H1 (cell line): ENCODE data around the gene TOMM7. TPM values are rescaled to one million over a fixed set of nuclear protein-coding genes. Genes with fewer than 3 reads are reported as not detected.

ENCODE experiments used
- CTCF ChIA-PET: fragments of 300-600 bp; sonication (Branson Sonifier 250); formaldehyde crosslinking; loops from one replicate; lab custom pipeline; 2021; ENCODE audit not compliant: partially characterized antibody; lab: Charles Lee
- POLR2A ChIA-PET: fragments of 300-600 bp; sonication (Branson Sonifier 250); formaldehyde crosslinking; loops from one replicate; lab custom pipeline; 2021; ENCODE audit warnings: inconsistent platforms; ENCODE audit not compliant: partially characterized antibody; lab: Charles Lee
- DNase-seq, 2 experiments: peaks; one replicate each; pipeline versions ENCODE4 v3.0.0 to v3.0.0-alpha.2; 2010 to 2022; ENCODE audit warnings: low spot score in 2 of 2, low read depth in 1 of 2, mixed read lengths in 1 of 2
- FAIRE-seq: peaks from 2 replicates; lab custom pipeline; 2011; peaks lifted over from hg19 to GRCh38; lab: Jason Lieb, UNC
- H2AFZ ChIP-seq: 2 replicates; pipeline ENCODE4 v1.8.1; 2012; ENCODE audit warnings: low read length, inconsistent platforms
- H2AK5ac ChIP-seq: 2 replicates; pipeline ENCODE4 v1.6.1; 2013; ENCODE audit warnings: low read depth, low read length
- H2BK120ac ChIP-seq: replicated peaks from 2 replicates; pipeline ENCODE3; 2013; ENCODE audit warnings: low read depth, low read length, inconsistent platforms
- H2BK12ac ChIP-seq: 2 replicates; pipeline ENCODE4 v1.6.1; 2013; ENCODE audit warnings: low read depth, low read length
- H2BK15ac ChIP-seq: 2 replicates; pipeline ENCODE4 v1.6.1; 2013; ENCODE audit warnings: low read length
- H2BK20ac ChIP-seq: 2 replicates; pipeline ENCODE4 v1.6.1; 2013; ENCODE audit warnings: low read length
- H2BK5ac ChIP-seq: 2 replicates; pipeline ENCODE4 v1.6.1; 2013; ENCODE audit warnings: low read depth, low read length
- H3K14ac ChIP-seq: 2 replicates; pipeline ENCODE4 v1.6.1; 2013; ENCODE audit warnings: inconsistent platforms; ENCODE audit not compliant: insufficient read length
- H3K18ac ChIP-seq: 2 replicates; pipeline ENCODE4 v1.6.1; 2013; ENCODE audit warnings: low read length; ENCODE audit errors: extremely low read depth
- H3K23ac ChIP-seq: 2 replicates; pipeline ENCODE4 v1.6.1; 2013; ENCODE audit warnings: inconsistent platforms; ENCODE audit not compliant: insufficient read length
- H3K23me2 ChIP-seq: 2 replicates; pipeline ENCODE4 v1.6.1; 2013; ENCODE audit warnings: low read depth, low read length
- H3K27ac ChIP-seq: 2 replicates; pipeline ENCODE4 v1.6.1; 2011; ENCODE audit warnings: low read depth, low read length, inconsistent platforms
- H3K27me3 ChIP-seq, 4 experiments: replicated peaks in 1 of 4; 1 replicate in 1 of 4; 2 replicates in 3 of 4; pipeline versions ENCODE4 v1.6.1 to v1.8.1; 2011 to 2013; ENCODE audit warnings: low read length in 3 of 4, mild to moderate bottlenecking in 3 of 4, inconsistent platforms in 2 of 4, mixed read lengths in 2 of 4, moderate library complexity in 1 of 4; ENCODE audit not compliant: control insufficient read depth in 3 of 4, insufficient read depth in 3 of 4; ENCODE audit errors: extremely low read depth in 1 of 4
- H3K36me3 ChIP-seq, 4 experiments: 2 replicates each; pipeline versions ENCODE4 v1.6.1 to v1.8.1; 2011 to 2013; ENCODE audit warnings: mild to moderate bottlenecking in 4 of 4, low read length in 3 of 4, moderate library complexity in 2 of 4, control low read depth in 1 of 4, inconsistent platforms in 1 of 4; ENCODE audit not compliant: insufficient read depth in 4 of 4, control insufficient read depth in 2 of 4
- H3K4ac ChIP-seq: replicated peaks from 2 replicates; pipeline ENCODE3; 2013; ENCODE audit warnings: low read length, low read depth, mixed read lengths, inconsistent platforms; ENCODE audit not compliant: insufficient read length
- H3K4me1 ChIP-seq, 4 experiments: replicated peaks in 1 of 4; 1 replicate in 1 of 4; 2 replicates in 3 of 4; pipeline versions ENCODE4 v1.6.1 to v1.8.1; 2011 to 2013; ENCODE audit warnings: low read length in 3 of 4, inconsistent platforms in 2 of 4, mixed read lengths in 1 of 4; ENCODE audit not compliant: insufficient read depth in 4 of 4, control insufficient read depth in 3 of 4
- H3K4me2 ChIP-seq, 2 experiments: 2 replicates each; pipeline versions ENCODE4 v1.6.1 to v1.8.1; 2011 to 2013; ENCODE audit warnings: low read depth in 2 of 2, low read length in 2 of 2, control low read depth in 1 of 2, inconsistent platforms in 1 of 2, mild to moderate bottlenecking in 1 of 2; ENCODE audit not compliant: insufficient read depth in 1 of 2
- H3K4me3 ChIP-seq, 4 experiments: fragments of 200-600, 300-600 bp in 1 of 4; sonication (generic), shearing (Covaris generic), sonication (Bioruptor Twin) in 1 of 4; 2 replicates each; pipeline versions ENCODE4 v1.5.1 to v1.8.1; 2011 to 2016; ENCODE audit warnings: low read length in 4 of 4, low read depth in 3 of 4, control low read depth in 2 of 4, inconsistent platforms in 2 of 4, mild to moderate bottlenecking in 2 of 4, mixed read lengths in 1 of 4, moderate library complexity in 1 of 4; ENCODE audit not compliant: insufficient read depth in 2 of 4; ENCODE audit errors: extremely low read depth in 1 of 4
- H3K56ac ChIP-seq: replicated peaks from 2 replicates; pipeline ENCODE3; 2013; ENCODE audit warnings: low read depth, mild to moderate bottlenecking, mixed read lengths, low read length, inconsistent platforms; ENCODE audit not compliant: insufficient read length
- H3K79me1 ChIP-seq: 2 replicates; pipeline ENCODE4 v1.6.1; 2013; ENCODE audit warnings: low read depth, low read length, control low read depth
- H3K79me2 ChIP-seq, 2 experiments: 2 replicates each; pipeline versions ENCODE4 v1.6.1 to v1.8.1; 2012 to 2013; ENCODE audit warnings: low read length in 2 of 2, mild to moderate bottlenecking in 2 of 2, inconsistent platforms in 1 of 2; ENCODE audit not compliant: insufficient read depth in 2 of 2, control insufficient read depth in 1 of 2
- H3K9ac ChIP-seq, 4 experiments: replicated peaks in 1 of 4; 1 replicate in 1 of 4; 2 replicates in 3 of 4; pipeline versions ENCODE4 v1.6.1 to v1.8.1; 2011 to 2013; ENCODE audit warnings: low read depth in 3 of 4, low read length in 3 of 4, control low read depth in 2 of 4, mild to moderate bottlenecking in 2 of 4, moderate library complexity in 2 of 4, inconsistent platforms in 1 of 4; ENCODE audit errors: extremely low read depth in 1 of 4
- H3K9me3 ChIP-seq, 2 experiments: 2 replicates each; pipeline versions ENCODE4 v1.6.1 to v1.8.1; 2012 to 2013; ENCODE audit warnings: mild to moderate bottlenecking in 2 of 2, moderate library complexity in 2 of 2, control low read depth in 1 of 2, inconsistent platforms in 1 of 2, low read depth in 1 of 2, low read length in 1 of 2, mixed read lengths in 1 of 2; ENCODE audit not compliant: insufficient read depth in 2 of 2
- H4K20me1 ChIP-seq, 2 experiments: replicated peaks in 1 of 2; 2 replicates each; pipeline versions ENCODE3 to v1.8.1; 2011 to 2013; ENCODE audit warnings: inconsistent platforms in 2 of 2, low read length in 2 of 2, mild to moderate bottlenecking in 1 of 2; ENCODE audit not compliant: insufficient read depth in 2 of 2, control insufficient read depth in 1 of 2
- H4K5ac ChIP-seq: 2 replicates; pipeline ENCODE4 v1.6.1; 2013; ENCODE audit warnings: low read length, low read depth, mixed read lengths, inconsistent platforms; ENCODE audit not compliant: insufficient read length
- H4K8ac ChIP-seq: 2 replicates; pipeline ENCODE4 v1.8.0; 2013; ENCODE audit warnings: mild to moderate bottlenecking, moderate library complexity, low read length, inconsistent platforms; ENCODE audit not compliant: insufficient read depth; ENCODE audit errors: extremely low read depth
- H4K91ac ChIP-seq: replicated peaks from 2 replicates; pipeline ENCODE3; 2013; ENCODE audit warnings: low read length, mixed read lengths, inconsistent platforms; ENCODE audit not compliant: insufficient read length
- BCL11A ChIP-seq, 2 experiments: IDR thresholded peaks; one replicate each; pipeline ENCODE4 v1.6.1; 2011; ENCODE audit warnings: low read depth in 2 of 2, low read length in 2 of 2, mild to moderate bottlenecking in 2 of 2
- EGR1 ChIP-seq: IDR thresholded peaks from 2 replicates; pipeline ENCODE4 v1.6.1; 2011; ENCODE audit warnings: low read depth, low read length, borderline replicate concordance
- FOSL1 ChIP-seq: IDR thresholded peaks from 2 replicates; pipeline ENCODE4 v1.6.1; 2011; ENCODE audit warnings: mild to moderate bottlenecking, low read depth, low read length, moderate library complexity; ENCODE audit not compliant: insufficient read depth
- NANOG ChIP-seq: IDR thresholded peaks from 2 replicates; pipeline ENCODE4 v1.6.1; 2011; ENCODE audit warnings: low read length, low read depth, mild to moderate bottlenecking, inconsistent platforms; ENCODE audit not compliant: insufficient read depth, poor library complexity, severe bottlenecking
- NRF1 ChIP-seq: IDR thresholded peaks from 2 replicates; pipeline ENCODE4 v1.6.1; 2011; ENCODE audit warnings: mild to moderate bottlenecking, low read depth, low read length, improper control_type of control experiment
- RBBP5 ChIP-seq: IDR thresholded peaks from 2 replicates; pipeline ENCODE4 v1.7.1; 2012; ENCODE audit warnings: low read depth, mild to moderate bottlenecking, inconsistent platforms, low read length, moderate library complexity, borderline replicate concordance
- SAP30 ChIP-seq: fragments of 300-600 bp; sonication (generic); IDR thresholded peaks from 2 replicates; pipeline ENCODE4 v1.7.1; 2012; ENCODE audit warnings: low read length, moderate library complexity, mild to moderate bottlenecking, inconsistent platforms; ENCODE audit not compliant: insufficient read depth, insufficient replicate concordance
- SUZ12 ChIP-seq: fragments of 200-600 bp; sonication (generic); IDR thresholded peaks from 2 replicates; pipeline ENCODE4 v1.6.1; 2012; ENCODE audit warnings: mild to moderate bottlenecking, inconsistent platforms, low read length, moderate library complexity, mixed read lengths
- TEAD4 ChIP-seq: IDR thresholded peaks from 2 replicates; pipeline ENCODE4 v1.6.1; 2012; ENCODE audit warnings: low read depth, low read length, inconsistent platforms, mixed read lengths
- WGBS, 2 experiments: shearing (Covaris generic) in 1 of 2; methylation state at CpG; one replicate each; pipeline versions ENCODE4 v1.1.6 to v1.1.7; 2013 to 2015; ENCODE audit warnings: low lambda C conversion rate in 2 of 2, mixed read lengths in 2 of 2, inconsistent platforms in 1 of 2, low coverage in 1 of 2, missing lambda C conversion rate in 1 of 2; ENCODE audit not compliant: insufficient replicate concordance in 2 of 2, insufficient coverage in 1 of 2, insufficient read length in 1 of 2; ENCODE audit errors: extremely low coverage in 1 of 2, missing lambda C conversion rate in 1 of 2; 5-methylcytosine and 5-hydroxymethylcytosine counted together
- polyA plus RNA-seq, 7 experiments: library from polyadenylated mRNA; depleted of rRNA in 3 of 7; stranded (reverse) in 5 of 7; unstranded in 2 of 7; fragments of >200 nt in 5 of 7; fragments of 200-250 nt in 2 of 7; gene quantifications; 1 replicate in 5 of 7; 2 replicates in 1 of 7; 4 replicates in 1 of 7; pipeline versions ENCODE4 v1.2.1 to v1.2.3, GENCODE V29; 2011 to 2013; ENCODE audit warnings: missing spikeins in 2 of 7, mixed read lengths in 2 of 7
- total RNA-seq: library from RNA; stranded (reverse); fragmentation: NEBNext Ultra II Directional; extraction: Animal tissue kit (Norgen Biotek cat#: 25700); gene quantifications from 2 replicates; pipeline ENCODE4 v1.2.1, GENCODE V29; 2021
- TF ChIP-seq, protein P1 (sequence below): IDR thresholded peaks from 2 replicates; pipeline ENCODE4 v1.6.1; 2011; ENCODE audit warnings: low read length, improper control_type of control experiment
- TF ChIP-seq, protein P2 (sequence below): IDR thresholded peaks from 2 replicates; pipeline ENCODE4 v1.6.1; 2012; ENCODE audit warnings: inconsistent platforms

The TOMM7 gene
- total and polyA plus RNA-seq, 2 of the 8 experiments (the other 6 are each of a cell fraction or from before 2014, with no cell fraction given), result 389 to 508 TPM

DNA sequence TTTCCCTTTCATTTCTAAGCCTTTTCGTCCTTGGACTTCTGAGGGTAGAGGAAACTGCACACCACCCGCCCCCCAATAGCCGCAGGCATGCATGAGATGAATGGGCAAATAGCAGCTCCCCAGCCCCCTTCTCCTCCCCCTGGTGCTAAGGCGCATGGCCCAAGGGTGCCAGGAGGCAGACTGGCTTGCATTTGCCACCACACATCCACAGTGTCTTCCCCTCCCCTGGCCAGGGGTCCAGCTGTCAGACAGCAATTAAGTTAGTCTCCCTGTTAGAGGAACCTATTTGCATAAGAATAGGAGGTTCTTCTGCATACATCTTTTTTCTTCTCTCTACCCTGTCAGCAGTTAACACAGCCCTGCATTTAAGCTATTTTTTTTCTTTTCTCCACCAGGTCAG lies 20.2 kb downstream of the TOMM7 start:
- CTCF ChIA-PET, result interaction anchor here (1.2 to 1.5 kb wide), 4 partner anchors 20 to 242 kb away, joined by 3 to 7 read pairs (median 4); no protein-coding TSS in a partner anchor
- POLR2A ChIA-PET, result interaction anchor here (1.0 to 2.0 kb wide), 9 partner anchors 8 to 58 kb away, joined by 3 to 10 read pairs (median 5); no protein-coding TSS in a partner anchor
- H2AFZ ChIP-seq, result no peak overlapping the region
- TF ChIP-seq EGR1 (no peak), SUZ12 (no peak), BCL11A (IDR thresholded peaks at IDR 0.05; ENCODE audit: low read depth in 2 of 2, low read length in 2 of 2) (peak in 1 of 2 experiments; percentile 10), SAP30 (no peak), FOSL1 (no peak), TEAD4 (no peak), NANOG (peak; percentile 45), NRF1 (no peak), RBBP5 (no peak)
- TF ChIP-seq, protein P1, sequence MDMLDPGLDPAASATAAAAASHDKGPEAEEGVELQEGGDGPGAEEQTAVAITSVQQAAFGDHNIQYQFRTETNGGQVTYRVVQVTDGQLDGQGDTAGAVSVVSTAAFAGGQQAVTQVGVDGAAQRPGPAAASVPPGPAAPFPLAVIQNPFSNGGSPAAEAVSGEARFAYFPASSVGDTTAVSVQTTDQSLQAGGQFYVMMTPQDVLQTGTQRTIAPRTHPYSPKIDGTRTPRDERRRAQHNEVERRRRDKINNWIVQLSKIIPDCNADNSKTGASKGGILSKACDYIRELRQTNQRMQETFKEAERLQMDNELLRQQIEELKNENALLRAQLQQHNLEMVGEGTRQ, result no peak
- TF ChIP-seq, protein P2, sequence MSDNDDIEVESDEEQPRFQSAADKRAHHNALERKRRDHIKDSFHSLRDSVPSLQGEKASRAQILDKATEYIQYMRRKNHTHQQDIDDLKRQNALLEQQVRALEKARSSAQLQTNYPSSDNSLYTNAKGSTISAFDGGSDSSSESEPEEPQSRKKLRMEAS, result no peak

More for the DNA sequence above, 20.2 kb downstream of the TOMM7 start:
- Histone ChIP-seq H4K8ac (no peak overlapping the region), H3K9ac (no peak overlapping the region), H3K56ac (peak overlapping the region; percentile 14), H3K23me2 (no peaks in the 10 kb centered on the region), H3K18ac (0 out of 2 replicates have a peak overlapping the region, but pooled peaks have one; percentile 17), H2BK5ac (peak overlapping the region; percentile 85; the same call in 1 of the 2 replicates), H2BK15ac (no peak overlapping the region), H3K79me2 (no peaks in the 10 kb centered on the region), H3K23ac (no peak overlapping the region), H3K4me2 (peak overlapping the region; percentile 7 to 54; a peak in 2 of 4 replicates), H4K20me1 (no peaks in the 10 kb centered on the region), H3K79me1 (no peaks in the 10 kb centered on the region), H3K4ac (no peak overlapping the region), H2BK20ac (0 out of 2 replicates have a peak overlapping the region, but pooled peaks have one; percentile 66), H4K91ac (peak overlapping the region; percentile 83), H3K4me3 (peak overlapping the region in 1 of 4 experiments; percentile 14; a peak in 2 of 8 replicates), H2BK120ac (no peak overlapping the region), H3K14ac (no peak overlapping the region), H2BK12ac (peak overlapping the region; percentile 71; the same call in 1 of the 2 replicates), H3K36me3 (peaks cover 0 to 2% (median 0%) of the 10 kb centered on the region in 4 experiments; a peak in 1 of 8 replicates), H3K4me1 (peaks cover 3 to 10% (median 10%) of the 10 kb centered on the region in 4 experiments), H3K9me3 (peaks cover 0 to 10% of the 10 kb centered on the region in 2 experiments; a peak in 2 of 4 replicates), H3K27ac (no peak overlapping the region), H2AK5ac (no peak overlapping the region), H4K5ac (no peak overlapping the region), H3K27me3 (no peaks in the 10 kb centered on the region)
- 50% methylated on average over 4 of the region's 4 CpGs; no CpG with 5 or more reads in 1 of the 2 experiments for WGBS, 2 experiments
- FAIRE-seq (peak; percentile 50), DNase-seq (peak in 1 of 2 experiments; percentile 58)
